C4-2B (cell line): ENCODE results near the gene SSBP3.

Experiments
- CTCF ChIP-seq: fragments of 450-650 bp; conservative IDR thresholded peaks from 2 replicates; pipeline ENCODE4 v1.5.1; 2017; ENCODE audit warnings: mild to moderate bottlenecking
- ZFX ChIP-seq: fragments of 450-650 bp; IDR thresholded peaks from 2 replicates; pipeline ENCODE4 v1.6.1; 2017

GRCh38 chr1:54302951-54303843, 103.0 kb downstream of the SSBP3 start:
- no peak for TF ChIP-seq CTCF
- TF ChIP-seq ZFX = no peak
